T1000 (cell line): ENCODE data around the gene PAQR4.

ENCODE experiments used
- DNase-seq: peaks from one replicate; lab custom pipeline; 2025; ENCODE audit warnings: mixed read lengths; lab: John Stamatoyannopoulos, UW

PAQR4 gene

GRCh38 chr16:3004781-3005284 is 35.7 kb downstream of the PAQR4 start:
- no peak for DNase-seq

DNA sequence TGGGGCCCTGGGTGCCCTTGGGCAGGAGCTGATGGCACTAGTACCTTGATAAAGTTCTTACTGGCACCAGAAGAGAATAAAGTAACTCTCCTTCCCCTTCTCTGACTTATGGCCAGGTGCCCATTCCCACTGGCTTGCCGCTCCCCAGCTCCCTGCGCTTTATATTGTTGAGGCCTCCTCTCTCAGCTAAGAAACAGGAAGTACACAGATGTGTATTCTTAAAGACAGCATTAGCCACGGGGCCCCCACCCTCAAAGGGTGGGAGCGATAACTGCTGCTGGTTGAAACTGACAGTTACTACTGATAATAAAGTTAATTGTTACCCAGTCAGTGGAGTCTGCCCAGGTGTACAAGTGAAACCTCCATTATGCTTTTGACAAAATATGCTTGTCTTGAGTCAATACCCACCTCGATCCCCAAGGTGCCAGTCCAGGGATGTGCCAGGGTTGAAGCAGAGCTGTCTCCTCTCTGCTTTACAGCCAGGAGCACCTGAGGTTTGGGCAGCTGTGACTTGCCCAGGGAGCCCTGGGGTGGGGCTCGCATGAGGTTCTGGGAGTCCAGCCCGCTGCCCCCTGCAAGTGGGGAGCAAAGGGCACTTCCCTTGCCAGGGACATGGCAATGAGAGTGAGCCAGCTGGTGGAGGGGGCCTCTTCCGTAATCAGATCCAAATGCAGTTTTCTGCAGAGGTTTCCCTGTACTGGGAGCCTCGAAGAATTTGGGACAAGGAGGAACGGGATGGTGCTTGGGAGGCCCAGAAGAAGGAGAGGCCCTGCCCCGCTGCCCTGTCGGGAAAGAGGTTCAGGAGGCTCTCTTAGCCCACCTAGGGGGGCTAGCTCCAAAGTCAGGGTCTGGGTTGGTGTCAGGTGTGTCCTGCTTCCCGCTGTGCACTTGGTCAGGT is 38.2 kb downstream of the PAQR4 start:
- DNase-seq, result no peak

GRCh38 chr16:3007957-3008689 is 39.0 kb downstream of the PAQR4 start:
- no peak for DNase-seq

DNA sequence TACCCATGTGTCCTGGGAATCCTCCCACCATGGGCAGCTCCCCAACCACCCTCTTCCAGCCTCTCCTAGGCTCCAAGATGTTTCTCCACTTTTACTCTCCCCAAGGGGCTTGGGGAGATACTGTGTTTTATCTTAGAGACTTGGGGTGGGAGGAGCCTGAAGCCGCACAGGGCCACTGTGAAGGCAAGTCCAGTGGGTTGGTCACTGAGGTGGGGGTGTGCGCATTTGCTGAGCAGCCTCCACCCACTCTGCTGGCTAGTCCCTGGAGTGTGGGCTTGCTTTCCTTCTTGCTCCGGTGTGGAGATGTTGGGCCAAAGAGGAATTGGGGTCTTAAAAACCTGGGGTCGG is 39.5 kb downstream of the PAQR4 start:
- no peak for DNase-seq

DNA sequence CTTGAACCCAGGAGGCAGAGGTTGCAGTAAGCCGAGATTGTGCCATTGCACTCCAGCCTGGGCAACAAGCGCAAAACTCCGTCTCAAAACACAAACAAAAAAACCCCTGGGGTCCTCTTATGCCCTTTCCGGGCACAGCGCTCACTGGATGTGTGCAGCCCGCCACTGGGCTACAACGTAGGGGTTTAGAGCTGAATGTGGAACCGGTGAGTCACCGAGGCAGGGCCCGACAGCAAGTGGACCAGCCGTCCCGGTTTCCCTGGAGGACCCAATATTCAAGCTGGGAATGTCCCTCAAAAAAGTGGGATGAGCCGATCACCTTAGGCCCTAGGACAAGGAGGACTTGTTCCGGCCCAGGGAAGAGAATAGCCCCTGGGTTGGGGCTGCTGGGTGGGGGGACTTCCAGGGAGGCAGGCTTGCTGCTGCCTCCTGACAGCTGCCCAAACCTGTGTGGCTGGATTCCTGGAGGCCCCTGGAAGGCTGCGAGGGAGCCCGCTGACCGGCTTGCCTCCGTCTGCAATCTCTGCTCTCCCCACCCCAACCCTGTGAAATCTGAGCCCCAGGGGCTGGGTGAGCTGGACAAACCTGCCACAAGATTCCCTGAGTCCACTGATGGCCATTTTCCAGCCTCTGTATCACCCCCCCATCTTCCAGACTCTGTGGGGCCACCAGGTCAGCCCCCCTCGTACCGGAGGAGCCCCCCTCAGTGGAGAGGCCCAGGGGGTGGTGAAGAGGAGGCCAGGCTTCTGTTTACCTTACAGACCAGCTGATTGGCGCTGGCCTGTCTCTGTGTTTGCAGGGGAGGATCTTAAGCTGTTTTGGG is 40.6 kb downstream of the PAQR4 start:
- DNase-seq, result no peak

DNA sequence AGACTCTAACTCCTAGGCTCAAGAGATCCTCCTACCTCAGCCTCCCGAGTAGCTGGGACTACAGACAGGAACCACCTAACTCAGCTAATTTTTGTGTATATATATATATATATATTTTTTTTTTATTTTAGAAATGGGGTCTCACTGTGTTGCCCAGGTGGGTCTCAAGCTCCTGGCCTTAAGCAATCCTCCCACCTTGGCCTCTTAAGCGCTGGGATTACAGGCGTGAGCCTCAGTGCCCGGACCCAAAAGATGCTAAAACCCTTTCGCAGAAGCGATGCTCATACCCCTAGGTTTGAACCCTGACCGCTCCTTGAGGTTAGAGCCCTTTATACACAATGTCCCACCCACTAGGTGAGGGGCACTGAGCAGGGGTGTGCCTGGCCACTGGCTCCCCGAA is 41.4 kb downstream of the PAQR4 start:
- DNase-seq, result no peak

DNA sequence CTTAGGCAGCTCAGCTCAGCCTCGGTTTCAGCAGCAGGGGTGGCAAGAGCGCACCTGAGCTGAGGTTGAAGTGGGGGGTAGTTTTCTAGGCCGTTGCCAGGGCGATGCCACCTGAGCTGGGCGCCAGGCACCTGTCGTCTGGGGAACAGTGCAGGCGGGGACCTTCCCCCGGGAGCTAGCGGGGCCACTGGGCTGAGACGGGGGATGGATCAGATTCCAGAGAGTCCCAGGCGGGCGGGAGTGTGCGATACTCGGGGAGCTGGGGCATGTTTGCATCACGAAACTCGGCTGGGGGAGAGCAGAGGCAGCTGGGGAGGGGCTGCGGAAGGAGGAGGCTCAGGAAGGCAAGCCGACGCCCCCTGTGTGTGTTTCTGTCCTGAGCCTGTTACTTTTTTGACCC is 43.1 kb downstream of the PAQR4 start:
- no peak for DNase-seq

- no peak for DNase-seq
Measured at GRCh38 chr16:3012828-3013420, 43.8 kb downstream of the PAQR4 start, which contains the start of gene CLDN9. Gene CLDN9 (plus strand): TSS chr16:3012923. CDS start chr16:3013363, 440 bp downstream.

DNA sequence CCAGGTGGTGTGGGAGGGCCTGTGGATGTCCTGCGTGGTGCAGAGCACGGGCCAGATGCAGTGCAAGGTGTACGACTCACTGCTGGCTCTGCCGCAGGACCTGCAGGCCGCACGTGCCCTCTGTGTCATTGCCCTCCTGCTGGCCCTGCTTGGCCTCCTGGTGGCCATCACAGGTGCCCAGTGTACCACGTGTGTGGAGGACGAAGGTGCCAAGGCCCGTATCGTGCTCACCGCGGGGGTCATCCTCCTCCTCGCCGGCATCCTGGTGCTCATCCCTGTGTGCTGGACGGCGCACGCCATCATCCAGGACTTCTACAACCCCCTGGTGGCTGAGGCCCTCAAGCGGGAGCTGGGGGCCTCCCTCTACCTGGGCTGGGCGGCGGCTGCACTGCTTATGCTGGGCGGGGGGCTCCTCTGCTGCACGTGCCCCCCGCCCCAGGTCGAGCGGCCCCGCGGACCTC is 44.4 kb downstream of the PAQR4 start:
- DNase-seq, result no peak

- DNase-seq, result no peak
Measured at GRCh38 chr16:3013998-3014690, 45.0 kb downstream of the PAQR4 start.

- DNase-seq, result no peak
Measured at GRCh38 chr16:3014971-3015370, 45.8 kb downstream of the PAQR4 start.

DNA sequence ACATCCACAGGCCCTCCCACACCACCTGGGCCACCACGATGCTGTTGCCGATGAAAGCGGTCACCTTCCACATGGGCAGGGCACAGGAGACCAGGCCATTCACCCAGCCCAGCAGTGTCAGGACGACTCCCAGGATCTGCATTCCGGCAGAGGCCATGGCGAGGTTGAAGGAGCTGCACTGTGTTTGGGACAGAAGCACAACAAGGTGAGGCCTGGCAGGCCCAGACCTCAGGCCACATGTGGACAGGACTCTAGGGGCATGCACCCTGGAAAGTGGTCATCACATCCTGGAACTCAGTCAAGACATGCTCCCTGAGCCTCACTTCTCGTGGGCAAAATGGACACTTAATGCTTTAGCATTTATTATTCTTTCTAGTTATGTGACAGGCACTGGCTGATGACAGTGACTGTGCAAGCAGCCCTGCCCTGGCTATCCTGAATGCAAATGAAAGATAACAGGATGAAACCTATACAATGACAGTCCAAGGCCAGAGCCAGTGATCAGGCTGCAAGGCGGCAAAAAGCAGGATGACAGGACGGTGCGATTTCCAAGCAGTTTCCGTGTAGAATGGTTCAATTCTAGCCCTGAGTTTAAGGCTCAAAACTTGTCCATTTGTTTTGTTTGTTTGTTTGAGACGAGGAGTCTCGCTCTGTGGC is 46.8 kb downstream of the PAQR4 start:
- no peak for DNase-seq

DNA sequence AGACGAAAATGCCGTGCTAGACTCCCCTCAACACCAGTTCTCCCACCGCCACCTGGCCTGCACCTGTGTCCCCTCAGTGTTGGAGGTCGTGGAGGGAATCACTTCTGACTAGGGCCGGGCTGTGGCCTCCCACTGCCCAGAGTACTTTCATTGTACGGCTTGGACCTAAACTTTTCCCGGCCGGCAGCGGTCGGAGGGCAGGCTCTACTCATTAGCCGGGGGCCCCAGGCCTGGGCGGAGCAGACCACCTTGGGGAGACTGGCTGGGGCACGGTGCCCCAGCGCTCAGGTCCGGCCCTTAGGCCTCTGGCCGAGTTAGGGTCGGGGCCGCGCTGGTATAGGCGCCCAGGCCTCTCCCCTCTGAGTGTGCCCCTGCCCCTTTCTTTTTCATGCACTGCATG is 48.2 kb downstream of the PAQR4 start:
- no peak for DNase-seq

GRCh38 chr16:3017794-3018506 is 48.8 kb downstream of the PAQR4 start, which contains the start of gene CLDN6:
Gene CLDN6 (minus strand): TSS chr16:3018183. CDS start chr16:3016021, 2,162 bp downstream.
- no peak for DNase-seq

- no peak for DNase-seq
Measured at GRCh38 chr16:3019594-3020246, 50.6 kb downstream of the PAQR4 start.

- peak; percentile 77 for DNase-seq
Measured at GRCh38 chr16:3020247-3020603, 51.1 kb downstream of the PAQR4 start, which contains the start of gene TNFRSF12A. Gene TNFRSF12A (plus strand): TSS chr16:3020368. CDS start chr16:3020398, 30 bp downstream.

- peak; percentile 93 for DNase-seq
Measured at GRCh38 chr16:3020604-3021448, 51.7 kb downstream of the PAQR4 start.
